ENCODE data around the gene AFF1.
A peak's percentile ranks its signal among the peaks of the same experiment; 100 is the strongest.
"Not testable (repeated sequence)": the region's sequence is repeated elsewhere in the genome, so short reads cannot be mapped to it uniquely, and the experiment has no call there.

Gene AFF1

GRCh38 chr4:87049508-87049907 is 114.7 kb downstream of the AFF1 start:
- DNase-seq (ENCODE audit: insufficient read length, low spot score) (no peak), FAIRE-seq (no peak)

- FAIRE-seq (peak; percentile 35), DNase-seq (ENCODE audit: insufficient read length, low spot score) (no peak)
Observed at GRCh38 chr4:87050596-87050995, 115.8 kb downstream of the AFF1 start.

GRCh38 chr4:87051121-87051713 is 116.4 kb downstream of the AFF1 start:
- FAIRE-seq (no peak), DNase-seq (ENCODE audit: insufficient read length, low spot score) (no peak)

GRCh38 chr4:87052615-87053014 is 117.8 kb downstream of the AFF1 start:
- no peak for DNase-seq (ENCODE audit: insufficient read length, low spot score)
- no peak for FAIRE-seq

- FAIRE-seq: no peak
- DNase-seq (ENCODE audit: insufficient read length, low spot score): no peak
Observed at GRCh38 chr4:87053176-87053658, 118.4 kb downstream of the AFF1 start.

- peak; percentile 81 for FAIRE-seq
- no peak for DNase-seq (ENCODE audit: insufficient read length, low spot score)
Observed at GRCh38 chr4:87053802-87054767, 119.3 kb downstream of the AFF1 start.

GRCh38 chr4:87054900-87055299 is 120.1 kb downstream of the AFF1 start:
- DNase-seq (ENCODE audit: insufficient read length, low spot score): no peak
- peak; percentile 63 for FAIRE-seq

- FAIRE-seq (no peak), DNase-seq (ENCODE audit: insufficient read length, low spot score) (no peak)
Observed at GRCh38 chr4:87055311-87055710, 120.5 kb downstream of the AFF1 start.

GRCh38 chr4:87056881-87057280 is 122.1 kb downstream of the AFF1 start:
- FAIRE-seq (no peak), DNase-seq (ENCODE audit: insufficient read length, low spot score) (no peak)

- DNase-seq (ENCODE audit: insufficient read length, low spot score) (no peak), FAIRE-seq (no peak)
Observed at GRCh38 chr4:87057835-87058355, 123.1 kb downstream of the AFF1 start.

- FAIRE-seq: peak; percentile 31
Observed at GRCh38 chr4:87058356-87059073, 123.7 kb downstream of the AFF1 start.

GRCh38 chr4:87060957-87061356 is 126.1 kb downstream of the AFF1 start:
- DNase-seq (ENCODE audit: insufficient read length, low spot score) (no peak), FAIRE-seq (no peak)

More at GRCh38 chr4:87058356-87059073, 123.7 kb downstream of the AFF1 start:
- DNase-seq (ENCODE audit: insufficient read length, low spot score): no peak

GRCh38 chr4:87065021-87065420 is 130.2 kb downstream of the AFF1 start:
- no peak for FAIRE-seq

GRCh38 chr4:87066403-87067123 is 131.8 kb downstream of the AFF1 start:
- DNase-seq (ENCODE audit: insufficient read length, low spot score) (no peak), FAIRE-seq (no peak)

More at GRCh38 chr4:87065021-87065420, 130.2 kb downstream of the AFF1 start:
- DNase-seq (ENCODE audit: insufficient read length, low spot score): no peak

- FAIRE-seq (peak; percentile 4), DNase-seq (ENCODE audit: insufficient read length, low spot score) (no peak)
Observed at GRCh38 chr4:87067124-87067885, 132.5 kb downstream of the AFF1 start.

GRCh38 chr4:87068583-87069021 is 133.8 kb downstream of the AFF1 start:
- FAIRE-seq: peak; percentile 28

GRCh38 chr4:87069037-87069742 is 134.4 kb downstream of the AFF1 start:
- FAIRE-seq: no peak

More at GRCh38 chr4:87068583-87069021, 133.8 kb downstream of the AFF1 start:
- DNase-seq (ENCODE audit: insufficient read length, low spot score): no peak

GRCh38 chr4:87071401-87071800 is 136.6 kb downstream of the AFF1 start:
- DNase-seq (ENCODE audit: insufficient read length, low spot score): no peak
- no peak for FAIRE-seq

More at GRCh38 chr4:87069037-87069742, 134.4 kb downstream of the AFF1 start:
- DNase-seq (ENCODE audit: insufficient read length, low spot score): no peak

GRCh38 chr4:87072545-87072944 is 137.7 kb downstream of the AFF1 start:
- not testable (repeated sequence) for DNase-seq (ENCODE audit: insufficient read length, low spot score); FAIRE-seq

Data from GM19239 (cell line).